NT2/D1 (cell line): Measurements from ENCODE around the gene OVCH1.

Source experiments
- YY1 ChIP-seq: IDR thresholded peaks from 2 replicates; pipeline ENCODE4 v1.6.1; 2011; ENCODE audit not compliant: insufficient read length, insufficient read depth
- ZNF274 ChIP-seq: IDR thresholded peaks from 2 replicates; pipeline ENCODE4 v1.6.1; 2011; ENCODE audit warnings: mild to moderate bottlenecking, low read depth, low read length

DNA sequence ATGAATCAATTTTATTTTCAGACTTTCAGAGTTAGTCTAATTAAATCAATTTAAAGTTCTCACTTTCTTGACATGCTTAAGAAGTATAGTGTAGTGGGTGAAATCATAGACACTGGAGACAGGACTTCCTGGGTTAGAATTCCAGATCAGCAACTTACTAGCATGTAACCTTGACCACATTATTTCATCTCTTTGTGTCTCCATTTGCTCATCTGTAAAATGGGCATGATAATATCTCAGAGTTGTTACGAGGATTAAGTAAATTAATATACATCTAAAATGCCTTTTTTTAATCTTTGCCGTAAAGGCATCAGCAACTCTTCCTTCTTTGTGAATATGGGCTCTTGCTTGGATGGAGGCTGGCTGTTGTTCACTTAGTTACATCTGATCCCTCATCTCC, 115.2 kb downstream of the OVCH1 start:
- TF ChIP-seq ZNF274 (no peak), YY1 (no peak)
